HepG2 (cell line): Measurements from ENCODE around the gene TOM1L1. TPM values are rescaled to one million over a fixed set of nuclear protein-coding genes. Genes with fewer than 3 reads are reported as not detected.

Source experiments
- ETV5 ChIP-seq: IDR thresholded peaks from 2 replicates; pipeline ENCODE4 v1.6.1; 2018; ENCODE audit warnings: missing biosample characterization, missing genetic modification reagents, inconsistent platforms, borderline replicate concordance
- HOXD1 ChIP-seq: sonication (generic); formaldehyde crosslinking; IDR thresholded peaks from 2 replicates; pipeline ENCODE4 v1.5.0; 2020; ENCODE audit warnings: missing genetic modification reagents
- KDM5A ChIP-seq: fragments of 200-600 bp; sonication (generic); IDR thresholded peaks from 2 replicates; pipeline ENCODE4 v1.7.0; 2018; ENCODE audit warnings: antibody characterized with exemption, mild to moderate bottlenecking, low read length, borderline replicate concordance
- KIAA2018 ChIP-seq: sonication (generic); formaldehyde crosslinking; IDR thresholded peaks from 2 replicates; pipeline ENCODE4 v1.5.0; 2020; ENCODE audit warnings: mild to moderate bottlenecking, missing genetic modification reagents, borderline replicate concordance
- KLF12 ChIP-seq: sonication (generic); formaldehyde crosslinking; IDR thresholded peaks from 2 replicates; pipeline ENCODE4 v1.4.0; 2020; ENCODE audit warnings: missing genetic modification reagents, borderline replicate concordance
- MYC ChIP-seq: sonication (generic); formaldehyde crosslinking; IDR thresholded peaks from 2 replicates; pipeline ENCODE4 v1.9.0; 2021; ENCODE audit warnings: missing genetic modification reagents, borderline replicate concordance
- NCOR1 ChIP-seq: fragments of 200-600 bp; sonication (generic); IDR thresholded peaks from 2 replicates; pipeline ENCODE4 v1.7.0; 2017; ENCODE audit warnings: antibody characterized with exemption, low read length, borderline replicate concordance
- NFATC3 ChIP-seq: sonication (generic); formaldehyde crosslinking; IDR thresholded peaks from 2 replicates; pipeline ENCODE4 v1.5.1; 2020; ENCODE audit warnings: mild to moderate bottlenecking, missing genetic modification reagents
- NFE2L1 ChIP-seq: sonication (generic); formaldehyde crosslinking; IDR thresholded peaks from 2 replicates; pipeline ENCODE4 v1.4.0; 2020; ENCODE audit warnings: missing genetic modification reagents, mild to moderate bottlenecking, borderline replicate concordance
- SCMH1 ChIP-seq: sonication (generic); formaldehyde crosslinking; IDR thresholded peaks from 2 replicates; pipeline ENCODE4 v1.9.0; 2021; ENCODE audit warnings: missing genetic modification reagents, mild to moderate bottlenecking, borderline replicate concordance
- SETDB1 ChIP-seq: sonication (generic); formaldehyde crosslinking; IDR thresholded peaks from 2 replicates; pipeline ENCODE4 v1.5.1; 2020; ENCODE audit warnings: missing genetic modification reagents, mild to moderate bottlenecking, borderline replicate concordance
- TMF1 ChIP-seq: sonication (generic); formaldehyde crosslinking; IDR thresholded peaks from 2 replicates; pipeline ENCODE4 v1.8.1; 2022; ENCODE audit warnings: low read depth, missing genetic modification reagents
- ZNF296 ChIP-seq: sonication (generic); formaldehyde crosslinking; conservative IDR thresholded peaks from 2 replicates; pipeline ENCODE4 v1.5.0; 2020; ENCODE audit warnings: mild to moderate bottlenecking, missing genetic modification reagents
- polyA plus RNA-seq, 8 experiments: library from polyadenylated mRNA; depleted of rRNA in 3 of 8; stranded (reverse) in 7 of 8; unstranded in 1 of 8; fragments of >200 nt; fragmentation: Illumina TruSeq in 4 of 8; extraction: Trizol in 4 of 8; gene quantifications; 2 replicates each; pipeline versions ENCODE4 v1.2.1 to v1.2.3, GENCODE V29; 2011 to 2016; ENCODE audit warnings: low read depth in 4 of 8, missing spikeins in 1 of 8, mixed read lengths in 1 of 8; ENCODE audit not compliant: insufficient read depth in 1 of 8
- total RNA-seq, 5 experiments: library from RNA; depleted of rRNA; stranded (reverse); fragments of >200 nt; fragmentation: Illumina TruSeq; extraction: Trizol; gene quantifications; 2 replicates each; pipeline ENCODE4 v1.2.3, GENCODE V29; 2016; ENCODE audit warnings: low read depth in 1 of 5
- TF ChIP-seq, protein P1 (sequence below): sonication (generic); formaldehyde crosslinking; IDR thresholded peaks from 2 replicates; pipeline ENCODE4 v1.4.0; 2020; ENCODE audit warnings: missing genetic modification reagents
- TF ChIP-seq, protein P2 (sequence below): sonication (generic); formaldehyde crosslinking; conservative IDR thresholded peaks from 2 replicates; pipeline ENCODE4 v1.8.0; 2022; ENCODE audit warnings: missing genetic modification reagents

The TOM1L1 gene
- total and polyA plus RNA-seq, 2 of the 13 experiments (the other 11 are each of a cell fraction or from before 2014, with no cell fraction given) = 45.3 to 51.3 TPM

GRCh38 chr17:54900457-54901229, at the start of gene TOM1L1 (continued):
- TF ChIP-seq TMF1 = peak; percentile 71; the same call in 1 of the 2 replicates
- TF ChIP-seq MYC (CRISPR knock-in tag) = no peak; the same call in 1 of the 2 replicates
- TF ChIP-seq SETDB1 (CRISPR knock-in tag) = no peak
- TF ChIP-seq ETV5 (CRISPR knock-in tag) = no peak
- TF ChIP-seq NFATC3 (CRISPR knock-in tag) = no peak
- TF ChIP-seq SCMH1 (CRISPR knock-in tag) = no peak
- TF ChIP-seq HOXD1 (CRISPR knock-in tag) = no peak
- TF ChIP-seq, protein P1, sequence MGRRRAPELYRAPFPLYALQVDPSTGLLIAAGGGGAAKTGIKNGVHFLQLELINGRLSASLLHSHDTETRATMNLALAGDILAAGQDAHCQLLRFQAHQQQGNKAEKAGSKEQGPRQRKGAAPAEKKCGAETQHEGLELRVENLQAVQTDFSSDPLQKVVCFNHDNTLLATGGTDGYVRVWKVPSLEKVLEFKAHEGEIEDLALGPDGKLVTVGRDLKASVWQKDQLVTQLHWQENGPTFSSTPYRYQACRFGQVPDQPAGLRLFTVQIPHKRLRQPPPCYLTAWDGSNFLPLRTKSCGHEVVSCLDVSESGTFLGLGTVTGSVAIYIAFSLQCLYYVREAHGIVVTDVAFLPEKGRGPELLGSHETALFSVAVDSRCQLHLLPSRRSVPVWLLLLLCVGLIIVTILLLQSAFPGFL (CRISPR knock-in tag) = no peak
- TF ChIP-seq KDM5A = 0 out of 2 replicates have a peak, but pooled peaks have one; percentile 36
- TF ChIP-seq, protein P2, sequence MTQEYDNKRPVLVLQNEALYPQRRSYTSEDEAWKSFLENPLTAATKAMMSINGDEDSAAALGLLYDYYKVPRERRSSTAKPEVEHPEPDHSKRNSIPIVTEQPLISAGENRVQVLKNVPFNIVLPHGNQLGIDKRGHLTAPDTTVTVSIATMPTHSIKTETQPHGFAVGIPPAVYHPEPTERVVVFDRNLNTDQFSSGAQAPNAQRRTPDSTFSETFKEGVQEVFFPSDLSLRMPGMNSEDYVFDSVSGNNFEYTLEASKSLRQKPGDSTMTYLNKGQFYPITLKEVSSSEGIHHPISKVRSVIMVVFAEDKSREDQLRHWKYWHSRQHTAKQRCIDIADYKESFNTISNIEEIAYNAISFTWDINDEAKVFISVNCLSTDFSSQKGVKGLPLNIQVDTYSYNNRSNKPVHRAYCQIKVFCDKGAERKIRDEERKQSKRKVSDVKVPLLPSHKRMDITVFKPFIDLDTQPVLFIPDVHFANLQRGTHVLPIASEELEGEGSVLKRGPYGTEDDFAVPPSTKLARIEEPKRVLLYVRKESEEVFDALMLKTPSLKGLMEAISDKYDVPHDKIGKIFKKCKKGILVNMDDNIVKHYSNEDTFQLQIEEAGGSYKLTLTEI = no peak
- no peak for TF ChIP-seq ZNF296 (CRISPR knock-in tag)
- TF ChIP-seq NCOR1 = 0 out of 2 replicates have a peak, but pooled peaks have one; percentile 29
- no peak for TF ChIP-seq NFE2L1 (CRISPR knock-in tag)
- peak; percentile 55; the same call in 1 of the 2 replicates for TF ChIP-seq KLF12
- TF ChIP-seq KIAA2018 (CRISPR knock-in tag) = no peak
